Measurements from ENCODE around the gene SCUBE2.

DNA sequence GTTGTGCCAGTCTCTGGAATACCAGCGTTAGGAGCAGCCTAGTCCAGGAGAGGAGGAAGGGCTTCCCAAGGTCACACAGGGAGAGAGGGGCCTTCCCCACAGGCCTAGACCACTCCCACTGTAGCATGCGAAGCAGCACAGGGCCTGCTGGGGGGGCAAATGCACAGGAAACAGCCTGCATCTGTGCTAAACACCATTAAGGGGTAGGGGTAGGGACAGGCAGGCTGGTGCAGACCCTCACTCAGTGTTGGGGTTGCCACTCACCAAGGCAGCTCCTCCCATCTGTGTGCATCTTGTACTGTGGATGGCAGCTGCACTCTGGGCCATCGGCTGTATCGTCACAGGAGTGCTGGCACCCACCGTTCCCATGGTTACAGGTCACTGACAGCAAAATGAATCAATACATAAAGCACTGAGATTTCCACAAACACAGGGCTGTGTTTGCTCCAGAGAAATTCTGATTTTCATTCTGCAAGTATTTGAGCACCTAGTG lies 24.9 kb downstream of the SCUBE2 start:
- TF ChIP-seq, protein P1, sequence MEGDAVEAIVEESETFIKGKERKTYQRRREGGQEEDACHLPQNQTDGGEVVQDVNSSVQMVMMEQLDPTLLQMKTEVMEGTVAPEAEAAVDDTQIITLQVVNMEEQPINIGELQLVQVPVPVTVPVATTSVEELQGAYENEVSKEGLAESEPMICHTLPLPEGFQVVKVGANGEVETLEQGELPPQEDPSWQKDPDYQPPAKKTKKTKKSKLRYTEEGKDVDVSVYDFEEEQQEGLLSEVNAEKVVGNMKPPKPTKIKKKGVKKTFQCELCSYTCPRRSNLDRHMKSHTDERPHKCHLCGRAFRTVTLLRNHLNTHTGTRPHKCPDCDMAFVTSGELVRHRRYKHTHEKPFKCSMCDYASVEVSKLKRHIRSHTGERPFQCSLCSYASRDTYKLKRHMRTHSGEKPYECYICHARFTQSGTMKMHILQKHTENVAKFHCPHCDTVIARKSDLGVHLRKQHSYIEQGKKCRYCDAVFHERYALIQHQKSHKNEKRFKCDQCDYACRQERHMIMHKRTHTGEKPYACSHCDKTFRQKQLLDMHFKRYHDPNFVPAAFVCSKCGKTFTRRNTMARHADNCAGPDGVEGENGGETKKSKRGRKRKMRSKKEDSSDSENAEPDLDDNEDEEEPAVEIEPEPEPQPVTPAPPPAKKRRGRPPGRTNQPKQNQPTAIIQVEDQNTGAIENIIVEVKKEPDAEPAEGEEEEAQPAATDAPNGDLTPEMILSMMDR (IDR thresholded peaks at IDR 0.05): no peak
- no peak for TF ChIP-seq POLR2A (IDR thresholded peaks at IDR 0.05)
